ENCODE data around the gene VPS37B.
"Not testable (repeated sequence)": the region's sequence is repeated elsewhere in the genome, so short reads cannot be mapped to it uniquely, and the experiment has no call there.

VPS37B gene

GRCh38 chr12:122882908-122883558 is 12.9 kb downstream of the VPS37B start:
- no peak for DNase-seq (ENCODE audit: low read depth, low spot score)

- DNase-seq (ENCODE audit: low read depth, low spot score): no peak
Measured at GRCh38 chr12:122880668-122881067, 15.3 kb downstream of the VPS37B start.

DNA sequence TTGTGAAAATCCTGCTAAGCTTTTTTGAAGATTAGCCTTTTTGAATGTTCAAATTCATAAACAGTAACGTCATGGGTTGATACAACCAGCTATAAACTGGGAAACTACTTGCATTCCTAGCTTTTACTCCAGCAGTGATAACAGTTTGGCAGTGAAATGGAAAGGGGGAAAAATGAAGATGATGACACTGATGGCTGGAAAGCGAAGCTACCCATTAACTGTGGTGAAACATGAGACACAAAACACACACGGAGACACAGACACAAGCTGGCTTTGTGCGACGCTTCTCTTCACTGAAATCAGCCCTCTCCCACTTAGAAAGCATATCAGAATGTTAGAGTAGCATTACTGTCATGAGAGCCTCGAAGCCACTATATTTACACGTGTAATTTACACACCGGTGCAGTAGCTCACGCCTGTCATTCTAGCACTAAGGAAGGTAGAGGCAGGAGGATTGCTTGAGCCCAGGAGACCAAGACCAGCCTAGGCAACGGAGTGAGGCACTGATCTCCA is 15.7 kb downstream of the VPS37B start:
- no peak for DNase-seq (ENCODE audit: low read depth, low spot score)

- DNase-seq (ENCODE audit: low read depth, low spot score): no peak
Measured at GRCh38 chr12:122878780-122879612, 16.9 kb downstream of the VPS37B start.

- DNase-seq (ENCODE audit: low read depth, low spot score): no peak
Measured at GRCh38 chr12:122876731-122877130, 19.2 kb downstream of the VPS37B start.

DNA sequence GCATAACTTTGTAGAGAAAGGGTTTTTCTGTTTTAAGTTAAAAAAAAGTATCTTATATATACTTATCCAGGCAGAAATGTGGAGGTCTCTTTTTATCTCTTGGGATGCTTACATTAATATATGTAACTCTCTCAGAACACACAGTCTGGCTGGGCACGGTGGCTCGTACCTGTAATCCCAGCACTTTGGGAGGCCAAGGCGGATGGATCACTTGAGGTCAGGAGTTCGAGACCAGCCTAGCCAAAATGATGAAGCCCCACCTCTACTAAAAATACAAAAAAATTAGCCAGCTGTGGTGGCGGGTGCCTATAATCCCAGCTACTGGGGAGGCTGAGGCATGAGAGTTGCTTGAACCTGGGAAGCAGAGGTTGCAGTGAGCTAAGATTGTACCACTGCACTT is 19.6 kb downstream of the VPS37B start:
- DNase-seq (ENCODE audit: low read depth, low spot score): not testable (repeated sequence)

GRCh38 chr12:122875590-122876220 is 20.2 kb downstream of the VPS37B start:
- no peak for DNase-seq (ENCODE audit: low read depth, low spot score)

DNA sequence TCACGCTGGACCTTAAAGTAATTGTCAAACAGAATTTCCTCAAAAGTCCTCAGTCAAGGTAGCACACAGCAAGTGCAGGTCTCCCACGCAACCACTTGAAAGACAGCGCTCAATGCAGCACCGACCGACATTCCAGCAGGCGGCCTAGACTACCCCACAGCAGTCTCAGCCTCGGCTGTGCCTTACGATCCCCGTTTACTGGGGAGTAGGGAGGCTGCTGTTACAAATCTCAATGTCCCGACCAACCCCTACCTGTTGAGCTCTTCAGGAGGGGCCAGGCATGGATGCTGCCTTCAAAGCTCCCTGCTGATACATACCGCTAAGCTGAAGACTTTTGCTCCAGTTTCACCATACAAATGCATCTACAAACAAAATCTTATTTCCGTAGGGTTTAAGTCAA is 21.8 kb downstream of the VPS37B start:
- DNase-seq (ENCODE audit: low read depth, low spot score): no peak

DNA sequence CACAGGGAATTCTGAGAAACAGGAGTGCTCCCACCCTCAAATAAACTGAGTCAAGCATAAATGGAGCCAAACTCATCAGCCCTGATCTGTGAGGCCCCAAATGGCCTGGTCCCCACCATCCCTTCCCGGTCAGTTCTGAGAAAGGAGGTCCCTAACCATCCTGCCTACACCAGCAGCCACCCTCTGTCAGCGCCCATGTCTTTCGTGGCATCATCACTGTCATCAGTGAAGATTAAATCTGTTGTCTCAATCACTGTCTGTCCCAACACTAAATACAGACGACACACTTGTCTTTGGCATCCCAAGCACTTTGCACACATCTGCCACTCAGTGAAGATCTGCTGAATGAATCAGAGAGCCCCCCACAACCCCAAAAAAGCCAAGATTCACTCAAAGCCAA is 22.4 kb downstream of the VPS37B start:
- no peak for DNase-seq (ENCODE audit: low read depth, low spot score)

DNA sequence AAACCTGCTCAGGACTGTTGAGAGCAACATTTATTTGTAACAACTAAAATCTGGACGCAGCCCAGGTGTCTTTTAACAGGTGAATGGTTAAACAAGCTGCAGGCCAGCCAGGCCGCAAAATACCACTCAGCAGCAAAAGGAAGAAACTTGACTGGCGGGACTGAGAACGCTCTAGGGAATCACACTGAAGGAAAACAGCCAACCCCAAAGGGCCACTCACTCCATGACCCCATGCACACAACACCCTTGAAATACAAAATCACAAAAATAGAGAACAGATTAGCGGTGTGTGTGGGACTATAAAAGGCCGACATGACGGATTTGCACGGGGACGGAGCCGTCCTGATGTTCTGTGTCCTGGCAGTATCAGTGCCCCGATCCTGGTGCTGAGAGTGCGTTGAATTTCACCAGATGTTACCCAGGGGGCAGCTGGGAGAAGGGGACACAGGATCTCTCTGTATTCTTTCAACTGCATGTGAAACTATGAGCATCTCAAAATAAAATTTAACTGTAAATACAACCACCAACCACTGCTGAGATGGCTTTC is 23.0 kb downstream of the VPS37B start:
- DNase-seq (ENCODE audit: low read depth, low spot score): no peak

DNA sequence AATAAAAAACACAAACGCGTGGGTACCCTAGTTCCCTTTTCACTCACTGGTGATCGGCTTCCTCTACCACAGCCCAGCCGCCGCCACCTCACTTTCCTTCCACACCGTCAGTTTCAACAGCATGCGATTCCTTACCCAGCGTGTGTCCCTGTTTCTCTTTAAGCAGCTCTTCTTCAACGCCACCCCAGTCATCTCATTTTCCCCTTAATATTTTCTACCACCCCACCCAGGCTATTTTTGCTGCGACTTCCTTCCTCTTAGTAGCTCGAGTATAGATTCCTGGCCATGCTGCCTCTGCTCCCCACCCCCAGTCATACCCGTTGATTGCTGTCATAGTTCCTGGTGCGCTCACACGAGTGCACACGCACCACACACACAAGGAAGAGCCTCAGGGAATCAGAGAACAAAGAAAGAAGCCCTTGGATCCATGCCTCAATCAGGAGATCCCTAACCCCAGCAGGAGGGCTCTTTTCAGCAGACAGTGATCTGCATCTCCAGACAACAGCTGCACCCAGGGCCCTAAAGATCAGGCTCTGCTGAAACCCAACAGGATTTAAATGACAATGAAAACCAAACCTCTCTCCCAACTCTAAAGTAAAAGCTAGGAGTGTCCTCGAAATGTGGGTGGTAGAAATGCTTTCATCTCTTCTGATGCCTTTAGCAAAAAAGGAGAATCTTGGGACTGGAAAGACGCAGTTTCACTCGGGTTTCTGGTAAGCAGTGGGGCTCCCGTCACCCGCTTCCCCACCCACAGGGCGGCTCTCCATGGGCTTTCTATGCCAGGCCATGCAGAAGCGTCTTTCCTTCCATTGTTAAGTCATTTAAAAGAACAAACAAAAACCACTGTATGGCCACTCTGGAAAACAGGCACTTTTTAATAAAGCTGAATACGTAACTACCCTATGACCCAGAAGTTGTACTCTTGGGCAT is 23.8 kb downstream of the VPS37B start:
- peak; percentile 100 for DNase-seq (ENCODE audit: low read depth, low spot score)

GRCh38 chr12:122870867-122871664 is 24.9 kb downstream of the VPS37B start:
- DNase-seq (ENCODE audit: low read depth, low spot score): no peak

- DNase-seq (ENCODE audit: low read depth, low spot score): no peak
Measured at GRCh38 chr12:122870163-122870842, 25.6 kb downstream of the VPS37B start.

GRCh38 chr12:122869207-122869973 is 26.5 kb downstream of the VPS37B start:
- no peak for DNase-seq (ENCODE audit: low read depth, low spot score)

- DNase-seq (ENCODE audit: low read depth, low spot score): no peak
Measured at GRCh38 chr12:122868471-122869177, 27.3 kb downstream of the VPS37B start.

GRCh38 chr12:122867691-122868461 is 28.0 kb downstream of the VPS37B start:
- DNase-seq (ENCODE audit: low read depth, low spot score): no peak

DNA sequence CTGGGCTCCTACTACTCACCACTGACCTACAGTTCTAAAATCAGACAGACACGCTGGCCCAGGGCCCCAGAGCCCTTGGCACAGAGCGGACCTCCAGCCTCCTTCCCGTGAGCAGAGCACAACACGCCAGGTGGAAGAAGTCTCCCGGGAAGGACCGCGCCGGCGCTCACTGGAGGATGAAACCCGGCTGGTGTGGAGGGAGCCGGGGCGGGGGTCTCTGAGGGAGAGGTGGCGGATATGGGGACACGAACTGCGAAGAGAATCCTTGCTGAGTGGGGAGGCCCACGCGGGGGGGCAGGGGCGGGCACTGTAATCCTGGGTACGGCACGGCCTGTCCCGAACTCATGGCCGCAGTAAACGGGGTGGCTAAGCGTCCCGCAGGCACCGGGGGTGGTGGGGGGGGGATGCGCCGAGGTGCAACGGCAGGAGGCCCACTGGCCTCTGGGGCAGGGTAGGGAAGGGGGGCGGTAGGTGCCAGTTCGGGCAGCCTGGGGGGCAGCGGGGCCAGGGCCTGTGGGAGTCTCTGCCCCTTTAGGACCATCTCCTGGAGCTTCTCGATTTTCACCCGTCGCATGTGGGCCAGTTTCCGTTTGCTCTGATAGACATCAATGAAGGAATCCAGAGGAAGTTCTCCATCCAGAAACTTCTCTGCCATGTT is 28.8 kb downstream of the VPS37B start:
- DNase-seq (ENCODE audit: low read depth, low spot score): no peak
